Panc1 (cell line): ENCODE data around the gene NCKAP5. TPM values are rescaled to one million over a fixed set of nuclear protein-coding genes. Genes with fewer than 3 reads are reported as not detected.

Source experiments
- ATAC-seq: fragments of 200-7000 bp; cut with Tn5 transposase; 2 replicates; pipeline ENCODE4 v1.9.1; 2020; ENCODE audit warnings: mild to moderate bottlenecking, moderate library complexity
- BruUV-seq: library from RNA; stranded (reverse); fragments of 400-500 nt; replicated peaks from 2 replicates; lab custom pipeline; 2021; lab: Mats Ljungman, UMichigan
- CTCF ChIA-PET: fragments of 300-600 bp; sonication (Branson Sonifier 250); formaldehyde crosslinking; loops from one replicate; lab custom pipeline; 2022; ENCODE audit warnings: antibody characterized with exemption; lab: Charles Lee
- POLR2A ChIA-PET: fragments of 300-600 bp; sonication (Branson Sonifier 250); formaldehyde crosslinking; loops from one replicate; lab custom pipeline; 2022; ENCODE audit warnings: antibody characterized with exemption; lab: Charles Lee
- DNase-seq: peaks from one replicate; pipeline ENCODE4 v3.0.0-alpha.2; 2010; ENCODE audit warnings: low read depth, low spot score
- H3K27ac ChIP-seq: 2 replicates; pipeline ENCODE4 v1.5.1; 2011; ENCODE audit warnings: mild to moderate bottlenecking, low read length, inconsistent platforms
- H3K27me3 ChIP-seq: fragments of 200-500 bp; sonication (Bioruptor generic); 2 replicates; pipeline ENCODE4 v1.6.0; 2014; ENCODE audit warnings: low read length, inconsistent platforms; ENCODE audit not compliant: control insufficient read depth, insufficient read depth
- H3K36me3 ChIP-seq: fragments of 200-500 bp; sonication (Bioruptor generic); 2 replicates; pipeline ENCODE4 v1.5.1; 2014; ENCODE audit warnings: inconsistent platforms, mild to moderate bottlenecking, low read length, moderate library complexity; ENCODE audit not compliant: control insufficient read depth, insufficient read depth
- H3K4me1 ChIP-seq: 2 replicates; pipeline ENCODE4 v1.5.1; 2011; ENCODE audit warnings: inconsistent platforms, mild to moderate bottlenecking, low read length, moderate library complexity; ENCODE audit not compliant: control insufficient read depth, insufficient read depth
- H3K4me3 ChIP-seq, 2 experiments: 2 replicates each; pipeline ENCODE4 v1.5.1; 2011 to 2012; ENCODE audit warnings: low read depth in 2 of 2, low read length in 2 of 2, mild to moderate bottlenecking in 2 of 2, inconsistent platforms in 1 of 2, moderate library complexity in 1 of 2
- H3K9me3 ChIP-seq: fragments of 200-500 bp; sonication (Bioruptor generic); 2 replicates; pipeline ENCODE4 v1.5.1; 2014; ENCODE audit warnings: low read depth, mild to moderate bottlenecking, inconsistent platforms, low read length, moderate library complexity; ENCODE audit not compliant: control insufficient read depth, insufficient read depth
- CTCF ChIP-seq: fragments of 450-650 bp; IDR thresholded peaks from 2 replicates; pipeline ENCODE4 v1.5.1; 2017; ENCODE audit warnings: mild to moderate bottlenecking
- POLR2AphosphoS5 ChIP-seq: IDR thresholded peaks from 2 replicates; pipeline ENCODE4 v1.6.1; 2012; ENCODE audit warnings: mild to moderate bottlenecking, low read depth, low read length, moderate library complexity
- SIN3A ChIP-seq: IDR thresholded peaks from 2 replicates; pipeline ENCODE4 v1.6.1; 2012; ENCODE audit warnings: low read depth, mild to moderate bottlenecking, low read length, moderate library complexity, borderline replicate concordance; ENCODE audit not compliant: insufficient read depth
- TCF7L2 ChIP-seq: IDR thresholded peaks from 2 replicates; pipeline ENCODE4 v1.6.1; 2011; ENCODE audit warnings: mild to moderate bottlenecking, low read depth, low read length, inconsistent platforms
- in situ Hi-C: cut with HindIII; loops from 2 replicates; pipeline ENCODE4 v1.10.0; 2016; ENCODE audit warnings: low sequenced_read_pairs, low pct_unique_long_range_greater_than_20kb
- intact Hi-C: fragments of 100-400 bp; cut with micrococcal nuclease; formaldehyde crosslinking; loops from one replicate; pipeline ENCODE4 v1.10.0; 2022; ENCODE audit not compliant: unreplicated experiment
- total RNA-seq: library from RNA; stranded (reverse); gene quantifications from one replicate; pipeline ENCODE4 v1.2.1, GENCODE V29; 2021; ENCODE audit not compliant: unreplicated experiment
- TF ChIP-seq, protein P1 (sequence below), 2 experiments: IDR thresholded peaks; 2 replicates each; pipeline ENCODE4 v1.6.1; 2011 to 2012; ENCODE audit warnings: low read depth in 2 of 2, control low read depth in 1 of 2, low read length in 1 of 2, mild to moderate bottlenecking in 1 of 2, moderate library complexity in 1 of 2; ENCODE audit not compliant: insufficient read depth in 1 of 2

Gene NCKAP5
- total RNA-seq, 1 experiment from 2014 or later, result 0.10 TPM

DNA sequence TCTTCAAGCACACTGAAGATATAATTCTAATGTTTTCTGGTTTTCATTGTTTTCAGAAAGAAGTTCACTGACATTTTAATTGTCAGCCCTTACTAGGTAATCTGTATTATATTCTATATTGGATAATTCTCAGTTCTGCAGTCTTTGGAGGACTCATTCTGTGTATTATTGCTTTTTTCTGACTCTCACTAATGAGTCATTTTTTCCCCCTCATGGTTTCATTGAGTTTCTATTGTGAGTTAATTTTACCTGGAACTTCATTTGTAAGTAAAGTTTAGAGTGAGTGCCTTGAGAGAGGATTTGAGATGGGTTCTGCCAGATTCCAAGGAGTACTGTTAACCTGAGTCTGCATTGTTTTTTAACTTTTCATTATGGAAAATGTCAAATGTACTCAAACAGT, 807.9 kb downstream of the NCKAP5 start:
- CTCF ChIA-PET, result no interaction called here
- TF ChIP-seq SIN3A (no peak), CTCF (no peak), TCF7L2 (no peak), POLR2AphosphoS5 (no peak)
- ATAC-seq (no peak), DNase-seq (no peak)
- POLR2A ChIA-PET, result no interaction called here
- Histone ChIP-seq H3K4me3 (no peak overlapping the region), H3K4me1 (no peaks in the 10 kb centered on the region), H3K27me3 (no peaks in the 10 kb centered on the region; the same call in 1 of the 2 replicates), H3K9me3 (no peaks in the 10 kb centered on the region), H3K27ac (no peak overlapping the region), H3K36me3 (no peaks in the 10 kb centered on the region)
- intact Hi-C loops (no loop called here), in situ Hi-C loops (no loop called here)
- no TSS peak for BruUV-seq

DNA sequence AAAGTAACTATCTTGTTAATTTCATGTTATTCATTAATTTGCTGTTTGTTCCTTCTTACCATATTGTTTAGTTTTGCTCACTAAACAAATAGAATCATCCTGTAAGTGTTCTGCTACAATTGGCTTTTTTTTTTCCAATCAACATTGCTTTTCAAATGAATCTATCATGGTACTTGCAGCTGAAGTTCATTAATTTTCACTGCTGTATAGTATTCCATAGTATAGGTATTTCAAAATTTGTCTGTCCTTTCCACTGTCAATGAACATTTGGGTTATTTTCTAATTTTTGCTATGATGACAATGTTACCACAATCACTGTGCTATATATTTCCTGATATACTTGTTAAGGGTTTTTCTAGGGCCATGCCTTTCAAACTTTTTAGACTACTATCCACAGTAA, 809.3 kb downstream of the NCKAP5 start:
- BruUV-seq, result no TSS peak
- Histone ChIP-seq H3K36me3 (no peaks in the 10 kb centered on the region), H3K27me3 (no peaks in the 10 kb centered on the region), H3K4me3 (no peak overlapping the region), H3K27ac (no peak overlapping the region), H3K9me3 (no peaks in the 10 kb centered on the region), H3K4me1 (no peaks in the 10 kb centered on the region)
- intact Hi-C loops (no loop called here), in situ Hi-C loops (no loop called here)
- ATAC-seq, result no peak
- TF ChIP-seq POLR2AphosphoS5 (no peak), CTCF (no peak), SIN3A (no peak), TCF7L2 (no peak)
- TF ChIP-seq, protein P1, sequence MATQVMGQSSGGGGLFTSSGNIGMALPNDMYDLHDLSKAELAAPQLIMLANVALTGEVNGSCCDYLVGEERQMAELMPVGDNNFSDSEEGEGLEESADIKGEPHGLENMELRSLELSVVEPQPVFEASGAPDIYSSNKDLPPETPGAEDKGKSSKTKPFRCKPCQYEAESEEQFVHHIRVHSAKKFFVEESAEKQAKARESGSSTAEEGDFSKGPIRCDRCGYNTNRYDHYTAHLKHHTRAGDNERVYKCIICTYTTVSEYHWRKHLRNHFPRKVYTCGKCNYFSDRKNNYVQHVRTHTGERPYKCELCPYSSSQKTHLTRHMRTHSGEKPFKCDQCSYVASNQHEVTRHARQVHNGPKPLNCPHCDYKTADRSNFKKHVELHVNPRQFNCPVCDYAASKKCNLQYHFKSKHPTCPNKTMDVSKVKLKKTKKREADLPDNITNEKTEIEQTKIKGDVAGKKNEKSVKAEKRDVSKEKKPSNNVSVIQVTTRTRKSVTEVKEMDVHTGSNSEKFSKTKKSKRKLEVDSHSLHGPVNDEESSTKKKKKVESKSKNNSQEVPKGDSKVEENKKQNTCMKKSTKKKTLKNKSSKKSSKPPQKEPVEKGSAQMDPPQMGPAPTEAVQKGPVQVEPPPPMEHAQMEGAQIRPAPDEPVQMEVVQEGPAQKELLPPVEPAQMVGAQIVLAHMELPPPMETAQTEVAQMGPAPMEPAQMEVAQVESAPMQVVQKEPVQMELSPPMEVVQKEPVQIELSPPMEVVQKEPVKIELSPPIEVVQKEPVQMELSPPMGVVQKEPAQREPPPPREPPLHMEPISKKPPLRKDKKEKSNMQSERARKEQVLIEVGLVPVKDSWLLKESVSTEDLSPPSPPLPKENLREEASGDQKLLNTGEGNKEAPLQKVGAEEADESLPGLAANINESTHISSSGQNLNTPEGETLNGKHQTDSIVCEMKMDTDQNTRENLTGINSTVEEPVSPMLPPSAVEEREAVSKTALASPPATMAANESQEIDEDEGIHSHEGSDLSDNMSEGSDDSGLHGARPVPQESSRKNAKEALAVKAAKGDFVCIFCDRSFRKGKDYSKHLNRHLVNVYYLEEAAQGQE (IDR thresholded peaks at IDR 0.05; ENCODE audit: insufficient read depth in 1 of 2, low read depth in 2 of 2, low read length in 1 of 2), result no peak
- ChIA-PET POLR2A (no interaction called here), CTCF (no interaction called here)
- DNase-seq, result no peak
